Retinal pigment epithelial cell (primary cell): ENCODE results near the gene HSBP1.

Source experiments
- DNase-seq: peaks from one replicate; pipeline ENCODE4 v3.0.0-alpha.2; 2010; ENCODE audit warnings: low read depth
- H3K4me3 ChIP-seq: 2 replicates; pipeline ENCODE4 v1.5.1; 2011; ENCODE audit warnings: mild to moderate bottlenecking, low read length, control low read depth, moderate library complexity
- CTCF ChIP-seq: conservative IDR thresholded peaks from 2 replicates; pipeline ENCODE4 v1.5.1; 2011; ENCODE audit warnings: low read depth, low read length, control low read depth, inconsistent platforms

HSBP1 gene

DNA sequence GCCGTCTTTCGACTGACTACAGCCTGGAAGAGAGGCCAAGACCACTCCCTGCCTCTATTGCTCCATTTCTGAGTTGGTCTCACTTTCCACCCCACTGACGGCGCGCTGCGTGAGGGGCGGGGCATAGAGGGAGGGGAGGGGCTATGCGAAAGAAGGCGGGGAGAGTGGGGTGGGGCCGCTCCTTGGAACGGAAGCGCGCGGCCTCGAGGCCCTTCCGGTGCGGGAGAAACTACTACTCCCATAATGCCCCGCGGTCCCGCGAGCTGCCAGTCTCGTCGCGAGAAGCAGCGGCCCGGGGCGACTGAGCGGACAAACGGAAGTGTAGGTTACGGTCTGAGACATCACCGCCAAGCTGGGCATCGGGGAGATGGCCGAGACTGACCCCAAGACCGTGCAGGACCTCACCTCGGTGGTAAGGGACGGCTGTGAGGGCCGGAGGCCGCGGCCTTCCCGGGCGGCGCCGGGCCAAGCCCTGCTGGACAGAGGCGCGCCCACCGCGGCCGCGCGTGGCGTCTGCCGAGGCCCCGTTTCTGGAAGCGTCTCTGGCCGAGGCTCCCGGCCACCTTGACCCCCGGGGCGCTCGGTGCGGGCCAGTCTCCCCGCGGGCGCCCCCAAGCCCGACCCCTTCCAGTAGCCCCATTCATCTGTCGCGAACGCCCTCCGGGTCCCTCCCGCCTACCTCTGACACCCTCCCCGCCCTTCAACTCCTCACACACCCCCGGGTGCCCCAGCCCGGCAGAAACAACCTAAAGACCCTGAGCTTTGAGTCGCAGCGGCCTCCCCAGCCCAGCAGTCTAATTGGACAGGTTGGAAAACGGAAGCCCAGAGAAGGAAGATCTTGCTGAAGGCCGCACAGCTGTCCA is at the start of gene HSBP1:
Gene HSBP1, plus strand, starts transcription at position 269 of the 863 bp plus-strand sequence. Its CDS starts 99 bp downstream, at position 368.
- peak within 1 kb of the TSS; percentile 87 for H3K4me3 ChIP-seq
- TF ChIP-seq CTCF, result no peak
- DNase-seq, result peak; percentile 62

DNA sequence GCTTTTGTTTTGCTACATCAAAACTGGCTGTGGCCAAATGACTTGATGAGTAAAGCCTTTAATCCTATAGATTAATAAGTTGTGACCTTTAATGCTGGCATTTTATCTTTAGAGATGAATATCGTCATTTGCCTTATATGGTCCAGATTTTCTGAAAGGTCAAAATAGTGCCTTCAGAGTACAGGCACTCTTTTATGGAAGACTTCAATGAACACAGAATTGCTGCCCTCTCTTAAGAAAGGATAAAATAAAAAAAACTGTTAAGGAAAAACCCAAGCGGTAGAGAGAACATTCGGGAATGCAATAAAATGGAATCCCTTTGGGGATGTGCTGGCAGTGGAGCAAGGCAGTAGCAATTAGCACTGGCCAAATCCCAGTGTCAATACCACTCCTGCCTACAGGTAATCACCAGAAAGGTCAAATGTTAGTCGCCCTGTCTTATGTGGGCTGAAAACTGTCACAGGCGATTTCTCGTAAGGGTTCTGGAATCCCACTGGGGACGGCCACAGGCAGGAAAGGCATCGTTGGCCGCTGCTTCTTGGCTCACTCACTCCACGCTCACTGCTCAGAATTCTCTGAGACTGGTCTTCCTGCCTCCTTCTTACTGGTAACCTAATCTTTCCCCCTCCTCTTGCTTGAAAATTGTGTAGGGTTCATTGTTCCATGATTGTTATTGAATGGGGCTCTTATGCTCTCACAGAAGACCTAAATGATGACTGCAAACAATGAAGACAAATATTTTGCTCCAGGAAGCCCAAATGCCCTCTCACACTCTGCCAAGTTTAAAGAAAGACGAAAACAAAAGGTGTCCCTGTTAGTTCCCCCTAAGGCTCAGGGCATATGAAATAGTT is 45.4 kb upstream of the HSBP1 start:
- TF ChIP-seq CTCF, result no peak
- H3K4me3 ChIP-seq, result no peak overlapping the region
- DNase-seq, result no peak

GRCh38 chr16:83762992-83763358 is 44.8 kb upstream of the HSBP1 start:
- DNase-seq, result no peak
- H3K4me3 ChIP-seq, result no peak overlapping the region
- TF ChIP-seq CTCF, result no peak

- TF ChIP-seq CTCF, result no peak
- no peak for DNase-seq
- H3K4me3 ChIP-seq, result no peak overlapping the region
Observed at GRCh38 chr16:83768986-83769385, 38.8 kb upstream of the HSBP1 start.

GRCh38 chr16:83769397-83770008 is 38.3 kb upstream of the HSBP1 start:
- no peak for TF ChIP-seq CTCF
- no peak for DNase-seq
- no peak overlapping the region for H3K4me3 ChIP-seq

DNA sequence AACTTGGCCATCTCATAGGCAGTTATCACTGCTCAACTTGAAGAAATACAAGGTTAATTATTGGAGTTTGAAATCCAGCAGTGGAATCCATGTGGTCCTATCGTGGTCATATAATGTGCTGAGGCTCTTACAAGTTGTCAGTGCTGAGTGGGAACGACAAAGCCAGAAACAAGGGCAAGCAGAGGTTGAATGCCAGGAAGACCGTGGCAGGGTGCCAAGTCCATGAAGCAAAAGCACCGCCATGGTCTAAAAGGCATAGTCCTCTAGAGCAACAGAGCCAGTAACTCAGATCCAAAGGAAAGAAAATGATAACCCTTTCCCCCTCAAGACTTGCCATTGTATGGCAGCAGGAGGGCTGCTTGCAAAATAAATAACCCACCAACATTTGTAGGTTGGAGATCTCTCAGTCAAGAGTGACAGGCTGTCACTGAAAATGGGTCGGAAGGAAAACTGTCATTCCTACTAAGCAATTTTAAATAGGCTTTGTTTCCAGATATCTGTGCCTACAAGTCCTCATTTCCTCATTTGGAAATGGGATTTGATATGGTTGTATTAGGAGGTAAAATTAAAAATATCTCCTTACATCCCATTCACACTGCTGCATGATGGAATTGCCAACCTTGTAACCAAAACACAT is 36.4 kb upstream of the HSBP1 start:
- DNase-seq, result no peak
- no peak overlapping the region for H3K4me3 ChIP-seq

More for the DNA sequence above, 36.4 kb upstream of the HSBP1 start:
- TF ChIP-seq CTCF, result no peak
